ENCODE results near the gene MPV17. TPM values are rescaled to one million over a fixed set of nuclear protein-coding genes. Genes with fewer than 3 reads are reported as not detected.
"Not testable (repeated sequence)": the region's sequence is repeated elsewhere in the genome, so short reads cannot be mapped to it uniquely, and the experiment has no call there.

The MPV17 gene
- polyA plus RNA-seq, 1 donor = 97.4 TPM

- DNase-seq = no peak
Observed at GRCh38 chr2:27335311-27335710, 12.4 kb upstream of the MPV17 start.

GRCh38 chr2:27324720-27325119, 1.8 kb upstream of the MPV17 start:
- DNase-seq = no peak

GRCh38 chr2:27323596-27324285, 844 bp upstream of the MPV17 start:
- DNase-seq = no peak

GRCh38 chr2:27322301-27322765, 564 bp downstream of the MPV17 start:
- no peak for DNase-seq

GRCh38 chr2:27320958-27321543, 1.8 kb downstream of the MPV17 start:
- DNase-seq = no peak

GRCh38 chr2:27319839-27320238, 3.1 kb downstream of the MPV17 start:
- DNase-seq = not testable (repeated sequence)

GRCh38 chr2:27316655-27317412, 6.1 kb downstream of the MPV17 start:
- no peak for DNase-seq

GRCh38 chr2:27315122-27315521, 7.8 kb downstream of the MPV17 start:
- no peak for DNase-seq

- DNase-seq = no peak
Observed at GRCh38 chr2:27314709-27315108, 8.2 kb downstream of the MPV17 start.

- DNase-seq = no peak
Observed at GRCh38 chr2:27313882-27314645, 8.8 kb downstream of the MPV17 start.

- no peak for DNase-seq
Observed at GRCh38 chr2:27312152-27312551, 10.7 kb downstream of the MPV17 start.

GRCh38 chr2:27309651-27310050, 13.2 kb downstream of the MPV17 start:
- DNase-seq = no peak

GRCh38 chr2:27308359-27308881, 14.5 kb downstream of the MPV17 start, which contains the start of gene UCN:
UCN (minus strand) TSS chr2:27308445; CDS start chr2:27307895, 550 bp downstream.
- DNase-seq = peak; percentile 72

- no peak for DNase-seq
Observed at GRCh38 chr2:27307545-27308358, 15.1 kb downstream of the MPV17 start.

GRCh38 chr2:27307287-27307544, 15.7 kb downstream of the MPV17 start:
- no peak for DNase-seq

- no peak for DNase-seq
Observed at GRCh38 chr2:27306573-27307286, 16.2 kb downstream of the MPV17 start.

- no peak for DNase-seq
Observed at GRCh38 chr2:27306136-27306535, 16.8 kb downstream of the MPV17 start.

GRCh38 chr2:27305516-27305915, 17.4 kb downstream of the MPV17 start:
- DNase-seq = no peak

- DNase-seq = no peak
Observed at GRCh38 chr2:27304488-27305240, 18.2 kb downstream of the MPV17 start.

All from left kidney (tissue), 2 donors.